ENCODE data around the gene CCNI2. TPM values are rescaled to one million over a fixed set of nuclear protein-coding genes. Genes with fewer than 3 reads are reported as not detected.
A peak's percentile ranks its signal among the peaks of the same experiment; 100 is the strongest.

CCNI2 gene
- total RNA-seq, 1 experiment from 2014 or later, result 3.3 TPM

DNA sequence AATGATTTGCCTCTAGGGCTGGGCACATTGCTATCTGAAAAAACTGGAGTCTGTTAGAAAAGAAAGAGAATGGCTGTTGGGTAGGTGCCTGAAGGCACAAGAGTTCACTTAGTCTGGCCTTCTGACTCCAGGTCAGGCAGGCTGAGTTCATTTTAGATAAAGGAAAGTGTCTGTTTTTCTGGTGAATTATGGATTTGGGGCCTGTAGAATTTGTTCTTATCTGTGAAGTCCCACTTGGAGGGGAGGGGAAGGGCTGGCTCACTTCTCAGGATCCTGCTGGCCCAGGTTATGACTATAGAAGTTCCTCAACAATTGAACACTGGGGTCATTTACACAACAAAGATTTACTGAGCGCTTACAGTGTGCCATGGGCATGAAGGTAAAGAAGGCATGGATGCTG lies 41.3 kb downstream of the CCNI2 start:
- Mint-ChIP-seq H3K4me3 (ENCODE audit: low read depth, unreplicated experiment) (no peak overlapping the region), H3K27me3 (ENCODE audit: unreplicated experiment) (peaks cover 31% of the 10 kb centered on the region), H3K9me3 (ENCODE audit: low read depth, unreplicated experiment) (no peaks in the 10 kb centered on the region), H3K4me1 (ENCODE audit: low read depth, unreplicated experiment) (no peaks in the 10 kb centered on the region), H3K36me3 (ENCODE audit: insufficient read depth, unreplicated experiment) (no peaks in the 10 kb centered on the region), H3K27ac (ENCODE audit: unreplicated experiment) (no peak overlapping the region)
- BruUV-seq (replicated peaks), result no TSS peak
- TF ChIP-seq, protein P1, sequence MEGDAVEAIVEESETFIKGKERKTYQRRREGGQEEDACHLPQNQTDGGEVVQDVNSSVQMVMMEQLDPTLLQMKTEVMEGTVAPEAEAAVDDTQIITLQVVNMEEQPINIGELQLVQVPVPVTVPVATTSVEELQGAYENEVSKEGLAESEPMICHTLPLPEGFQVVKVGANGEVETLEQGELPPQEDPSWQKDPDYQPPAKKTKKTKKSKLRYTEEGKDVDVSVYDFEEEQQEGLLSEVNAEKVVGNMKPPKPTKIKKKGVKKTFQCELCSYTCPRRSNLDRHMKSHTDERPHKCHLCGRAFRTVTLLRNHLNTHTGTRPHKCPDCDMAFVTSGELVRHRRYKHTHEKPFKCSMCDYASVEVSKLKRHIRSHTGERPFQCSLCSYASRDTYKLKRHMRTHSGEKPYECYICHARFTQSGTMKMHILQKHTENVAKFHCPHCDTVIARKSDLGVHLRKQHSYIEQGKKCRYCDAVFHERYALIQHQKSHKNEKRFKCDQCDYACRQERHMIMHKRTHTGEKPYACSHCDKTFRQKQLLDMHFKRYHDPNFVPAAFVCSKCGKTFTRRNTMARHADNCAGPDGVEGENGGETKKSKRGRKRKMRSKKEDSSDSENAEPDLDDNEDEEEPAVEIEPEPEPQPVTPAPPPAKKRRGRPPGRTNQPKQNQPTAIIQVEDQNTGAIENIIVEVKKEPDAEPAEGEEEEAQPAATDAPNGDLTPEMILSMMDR (IDR thresholded peaks at IDR 0.05; ENCODE audit: unreplicated experiment), result no peak
- no peak for DNase-seq
- CTCF ChIA-PET, result interaction anchor here (0.7 kb wide), 1 partner anchor 109 kb away, joined by 7 read pairs; no protein-coding TSS in a partner anchor
- intact Hi-C loops (cut with micrococcal nuclease; ENCODE audit: unreplicated experiment), result no loop called here

- Mint-ChIP-seq H3K9me3 (ENCODE audit: low read depth, unreplicated experiment) (no peaks in the 10 kb centered on the region), H3K27ac (ENCODE audit: unreplicated experiment) (peak overlapping the region; percentile 24), H3K27me3 (ENCODE audit: unreplicated experiment) (peaks cover 31% of the 10 kb centered on the region), H3K36me3 (ENCODE audit: insufficient read depth, unreplicated experiment) (no peaks in the 10 kb centered on the region), H3K4me1 (ENCODE audit: low read depth, unreplicated experiment) (no peaks in the 10 kb centered on the region), H3K4me3 (ENCODE audit: low read depth, unreplicated experiment) (no peak overlapping the region)
- TF ChIP-seq, protein P1 (IDR thresholded peaks at IDR 0.05; ENCODE audit: unreplicated experiment), result no peak
- no TSS peak for BruUV-seq (replicated peaks)
- CTCF ChIA-PET, result interaction anchor here (0.6 to 1.6 kb wide), 4 partner anchors 12 to 381 kb away, joined by 3 to 4 read pairs (median 4); partner anchors contain the start of gene SOWAHA
- DNase-seq, result no peak
- intact Hi-C loops (cut with micrococcal nuclease; ENCODE audit: unreplicated experiment), result no loop called here
Observed at GRCh38 chr5:132788990-132789886, 42.0 kb downstream of the CCNI2 start.

DNA sequence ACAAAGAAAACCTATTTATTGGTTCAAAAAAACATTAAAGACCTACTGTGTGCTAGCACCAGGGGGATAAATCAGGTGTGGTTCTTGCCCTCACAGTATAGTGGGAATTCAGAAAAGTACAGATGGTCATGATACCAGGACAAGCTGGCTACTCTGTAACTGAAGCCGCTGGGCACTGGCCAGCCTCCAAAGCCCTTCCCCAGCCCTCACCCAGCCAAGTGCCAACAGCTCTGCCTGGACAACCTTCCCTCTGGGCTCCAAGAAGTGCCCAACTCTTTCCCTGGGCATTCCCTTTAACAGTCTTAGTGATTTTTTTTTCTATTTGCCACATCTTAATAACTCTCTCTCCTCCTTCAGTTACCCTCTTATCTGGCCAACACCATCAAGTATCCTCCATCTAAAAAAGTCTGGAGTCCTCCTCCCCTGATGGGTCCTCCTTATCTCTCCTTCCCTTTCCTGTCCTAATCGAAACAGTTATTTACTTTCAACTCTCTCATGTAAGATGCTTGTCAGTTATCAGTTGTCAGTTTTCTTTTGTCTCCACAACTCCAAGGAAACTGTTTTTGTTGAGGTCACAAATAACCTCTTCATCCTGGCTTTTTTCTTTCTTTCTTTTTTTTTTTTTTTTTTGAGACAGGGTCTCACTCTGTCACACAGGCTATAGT lies 43.1 kb downstream of the CCNI2 start:
- Mint-ChIP-seq H3K36me3 (ENCODE audit: insufficient read depth, unreplicated experiment) (no peaks in the 10 kb centered on the region), H3K4me1 (ENCODE audit: low read depth, unreplicated experiment) (no peaks in the 10 kb centered on the region), H3K9me3 (ENCODE audit: low read depth, unreplicated experiment) (no peaks in the 10 kb centered on the region), H3K4me3 (ENCODE audit: low read depth, unreplicated experiment) (no peak overlapping the region), H3K27ac (ENCODE audit: unreplicated experiment) (no peak overlapping the region), H3K27me3 (ENCODE audit: unreplicated experiment) (peaks cover 31% of the 10 kb centered on the region)
- CTCF ChIA-PET, result interaction anchor here (0.7 to 1.6 kb wide), 2 partner anchors 16 to 23 kb away, joined by 4 read pairs; partner anchors contain the start of gene SOWAHA
- no TSS peak for BruUV-seq (replicated peaks)
- TF ChIP-seq, protein P1 (IDR thresholded peaks at IDR 0.05; ENCODE audit: unreplicated experiment), result no peak
- intact Hi-C loops (cut with micrococcal nuclease; ENCODE audit: unreplicated experiment), result no loop called here
- no peak for DNase-seq

- no peak overlapping the region for H3K4me3 Mint-ChIP-seq (ENCODE audit: low read depth, unreplicated experiment)
- DNase-seq, result no peak
- H3K9me3 Mint-ChIP-seq (ENCODE audit: low read depth, unreplicated experiment), result no peaks in the 10 kb centered on the region
- no peaks in the 10 kb centered on the region for H3K36me3 Mint-ChIP-seq (ENCODE audit: insufficient read depth, unreplicated experiment)
- no peak overlapping the region for H3K27ac Mint-ChIP-seq (ENCODE audit: unreplicated experiment)
- CTCF ChIA-PET, result interaction anchor here (0.7 kb wide), 2 partner anchors 16 to 29 kb away, joined by 3 to 4 read pairs; no protein-coding TSS in a partner anchor
- TF ChIP-seq, protein P1 (IDR thresholded peaks at IDR 0.05; ENCODE audit: unreplicated experiment), result no peak
- intact Hi-C loops (cut with micrococcal nuclease; ENCODE audit: unreplicated experiment), result no loop called here
- no peaks in the 10 kb centered on the region for H3K4me1 Mint-ChIP-seq (ENCODE audit: low read depth, unreplicated experiment)
- peaks cover 31% of the 10 kb centered on the region for H3K27me3 Mint-ChIP-seq (ENCODE audit: unreplicated experiment)
- no TSS peak for BruUV-seq (replicated peaks)
Observed at GRCh38 chr5:132791026-132791425, 43.8 kb downstream of the CCNI2 start.
